ENCODE results near the gene IRF8. TPM values are rescaled to one million over a fixed set of nuclear protein-coding genes. Genes with fewer than 3 reads are reported as not detected.
"Not testable (repeated sequence)": the region's sequence is repeated elsewhere in the genome, so short reads cannot be mapped to it uniquely, and the experiment has no call there.

The IRF8 gene
- total RNA-seq, 2 donors from 2014 or later = 5.4 to 22.8 TPM

GRCh38 chr16:85929259-85929721, 30.3 kb downstream of the IRF8 start:
- no peaks in the 10 kb centered on the region for H3K9me3 ChIP-seq (ENCODE audit: control insufficient read depth, low read length, poor library complexity, severe bottlenecking)
- Mint-ChIP-seq H3K36me3 (ENCODE audit: low read depth) (no peaks in the 10 kb centered on the region), H3K27ac (no peak overlapping the region), H3K4me3 (no peak overlapping the region), H3K27me3 (peaks cover 19% of the 10 kb centered on the region), H3K4me1 (peaks cover 13% of the 10 kb centered on the region)
- DNase-seq (no peak), ATAC-seq (no peak)

DNA sequence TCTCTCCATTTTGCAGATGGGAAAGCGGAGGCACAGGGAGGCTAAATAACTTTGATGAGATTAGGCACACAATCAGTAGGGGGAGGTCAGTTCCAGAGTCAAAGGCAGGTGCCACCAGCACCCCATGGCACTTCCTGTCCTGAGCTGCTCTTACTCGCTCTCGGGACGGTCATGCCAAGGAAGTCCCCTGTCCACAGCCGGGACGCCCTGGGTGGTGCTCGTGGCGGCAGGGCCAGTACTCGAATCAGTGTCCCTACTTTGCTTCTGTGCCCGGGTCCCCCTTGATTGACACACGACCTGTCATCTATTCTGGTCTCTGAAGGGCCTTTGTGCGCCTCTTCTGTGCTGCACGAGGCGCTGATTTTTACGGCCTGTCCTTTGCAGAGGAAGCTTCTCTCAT, 31.3 kb downstream of the IRF8 start:
- no peak for DNase-seq
- peaks cover 17% of the 10 kb centered on the region for H3K4me1 Mint-ChIP-seq
- H3K27me3 Mint-ChIP-seq = peaks cover 19% of the 10 kb centered on the region
- ATAC-seq = no peak
- no peaks in the 10 kb centered on the region for H3K9me3 ChIP-seq (ENCODE audit: control insufficient read depth, low read length, poor library complexity, severe bottlenecking)
- no peak overlapping the region for H3K4me3 Mint-ChIP-seq
- no peaks in the 10 kb centered on the region for H3K36me3 Mint-ChIP-seq (ENCODE audit: low read depth)
- H3K27ac Mint-ChIP-seq = peak overlapping the region; percentile 41

DNA sequence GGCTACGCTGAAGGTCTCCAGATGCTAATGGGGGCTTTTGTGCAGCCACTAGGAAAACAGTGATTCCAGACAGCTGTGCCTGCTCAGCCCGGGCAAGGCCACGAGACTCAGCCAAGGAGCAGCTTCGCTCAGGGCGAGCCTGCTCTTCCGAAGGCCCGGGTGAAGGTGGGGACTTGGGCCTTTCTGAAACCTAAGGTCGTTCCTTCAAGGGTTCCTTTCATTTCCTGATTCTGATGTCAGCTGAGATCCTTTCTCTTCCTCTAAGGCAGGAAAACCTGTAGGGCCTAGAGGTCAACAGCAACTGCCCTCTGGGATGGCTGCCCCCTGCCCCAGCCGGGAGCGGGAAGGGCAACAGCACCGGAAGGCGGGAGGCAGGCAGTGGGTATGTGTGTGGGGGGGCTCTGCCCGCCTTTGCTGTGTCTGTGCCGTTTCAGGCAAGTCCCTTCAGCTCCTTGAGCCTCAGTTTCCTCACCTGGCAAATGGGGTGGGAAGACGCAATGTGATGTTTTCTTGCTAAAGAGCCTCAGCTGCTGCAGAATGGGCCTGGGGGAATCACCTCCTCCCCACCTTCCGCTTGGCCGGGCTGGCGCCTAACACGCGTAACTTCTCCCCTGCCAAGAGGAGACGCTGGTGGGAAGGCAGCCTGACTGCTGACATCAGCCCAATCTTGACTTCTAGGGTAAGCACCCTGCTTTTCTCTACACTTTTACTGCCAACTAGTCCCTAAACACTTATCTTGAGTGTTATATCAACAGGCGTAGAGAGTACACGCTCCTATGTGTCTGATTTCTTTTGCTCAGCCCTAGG, 32.8 kb downstream of the IRF8 start:
- no peak for DNase-seq
- Mint-ChIP-seq H3K36me3 (ENCODE audit: low read depth) (no peaks in the 10 kb centered on the region), H3K4me1 (peaks cover 31% of the 10 kb centered on the region), H3K4me3 (no peak overlapping the region), H3K27ac (no peak overlapping the region), H3K27me3 (peaks cover 15% of the 10 kb centered on the region)
- no peaks in the 10 kb centered on the region for H3K9me3 ChIP-seq (ENCODE audit: control insufficient read depth, low read length, poor library complexity, severe bottlenecking)
- no peak for ATAC-seq

GRCh38 chr16:85934210-85934609, 35.2 kb downstream of the IRF8 start:
- peaks cover 8% of the 10 kb centered on the region for H3K27me3 Mint-ChIP-seq
- H3K4me3 Mint-ChIP-seq = peak overlapping the region; percentile 56
- peak overlapping the region; percentile 54 for H3K27ac Mint-ChIP-seq
- DNase-seq = no peak
- peaks cover 32% of the 10 kb centered on the region for H3K4me1 Mint-ChIP-seq
- ATAC-seq = no peak
- no peaks in the 10 kb centered on the region for H3K9me3 ChIP-seq (ENCODE audit: control insufficient read depth, low read length, poor library complexity, severe bottlenecking)
- no peaks in the 10 kb centered on the region for H3K36me3 Mint-ChIP-seq (ENCODE audit: low read depth)

GRCh38 chr16:85935391-85935973, 36.5 kb downstream of the IRF8 start:
- no peaks in the 10 kb centered on the region for H3K9me3 ChIP-seq (ENCODE audit: control insufficient read depth, low read length, poor library complexity, severe bottlenecking)
- H3K36me3 Mint-ChIP-seq (ENCODE audit: low read depth) = no peaks in the 10 kb centered on the region
- no peak for ATAC-seq
- peaks cover 30% of the 10 kb centered on the region for H3K4me1 Mint-ChIP-seq
- no peak for DNase-seq
- peak overlapping the region; percentile 90 for H3K4me3 Mint-ChIP-seq
- H3K27me3 Mint-ChIP-seq = peaks cover under 1% of the 10 kb centered on the region
- H3K27ac Mint-ChIP-seq = peak overlapping the region; percentile 96

- no peaks in the 10 kb centered on the region for H3K9me3 ChIP-seq (ENCODE audit: control insufficient read depth, low read length, poor library complexity, severe bottlenecking)
- H3K27me3 Mint-ChIP-seq = no peaks in the 10 kb centered on the region
- ATAC-seq (peak; percentile 93), DNase-seq (peak in 2 of 3 donors; percentile 14 to 32)
- peaks cover 30% of the 10 kb centered on the region for H3K4me1 Mint-ChIP-seq
- H3K27ac Mint-ChIP-seq = peak overlapping the region; percentile 96
- peak overlapping the region; percentile 90 for H3K4me3 Mint-ChIP-seq
- H3K36me3 Mint-ChIP-seq (ENCODE audit: low read depth) = no peaks in the 10 kb centered on the region
Measured at GRCh38 chr16:85935974-85936760, 37.2 kb downstream of the IRF8 start.

DNA sequence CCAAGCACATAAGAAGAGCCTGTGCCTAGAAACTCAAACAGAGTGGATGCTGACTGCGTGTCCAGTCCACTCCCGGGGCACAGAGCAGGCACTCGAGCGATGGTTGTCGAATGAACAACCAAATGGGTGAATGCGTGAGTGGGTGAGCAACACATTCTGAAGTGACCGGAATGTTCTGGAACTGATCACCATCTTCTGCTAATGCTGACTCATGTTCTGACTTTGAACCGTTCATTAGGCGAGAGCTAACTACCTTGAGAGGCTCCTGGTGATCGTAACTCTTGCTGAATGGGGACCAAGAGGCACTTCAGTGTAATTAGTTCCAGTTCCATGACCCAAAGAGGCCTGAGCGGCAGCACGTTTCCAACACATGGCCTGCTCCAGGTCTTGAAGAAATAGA, 37.9 kb downstream of the IRF8 start:
- DNase-seq (no peak), ATAC-seq (no peak)
- Mint-ChIP-seq H3K27me3 (no peaks in the 10 kb centered on the region), H3K4me3 (peak overlapping the region; percentile 90), H3K27ac (peak overlapping the region; percentile 96), H3K36me3 (ENCODE audit: low read depth) (no peaks in the 10 kb centered on the region), H3K4me1 (peaks cover 30% of the 10 kb centered on the region)
- no peaks in the 10 kb centered on the region for H3K9me3 ChIP-seq (ENCODE audit: control insufficient read depth, low read length, poor library complexity, severe bottlenecking)

- DNase-seq (no peak), ATAC-seq (no peak)
- Mint-ChIP-seq H3K27ac (no peak overlapping the region), H3K36me3 (ENCODE audit: low read depth) (no peaks in the 10 kb centered on the region), H3K27me3 (peaks cover 9% of the 10 kb centered on the region), H3K4me3 (no peak overlapping the region), H3K4me1 (peaks cover 31% of the 10 kb centered on the region)
- no peaks in the 10 kb centered on the region for H3K9me3 ChIP-seq (ENCODE audit: control insufficient read depth, low read length, poor library complexity, severe bottlenecking)
Measured at GRCh38 chr16:85940214-85940613, 41.3 kb downstream of the IRF8 start.

- peaks cover 20% of the 10 kb centered on the region for H3K27me3 Mint-ChIP-seq
- no peak overlapping the region for H3K27ac Mint-ChIP-seq
- ATAC-seq (no peak), DNase-seq (no peak)
- H3K4me1 Mint-ChIP-seq = peaks cover 19% of the 10 kb centered on the region
- no peaks in the 10 kb centered on the region for H3K9me3 ChIP-seq (ENCODE audit: control insufficient read depth, low read length, poor library complexity, severe bottlenecking)
- H3K4me3 Mint-ChIP-seq = no peak overlapping the region
- H3K36me3 Mint-ChIP-seq (ENCODE audit: low read depth) = no peaks in the 10 kb centered on the region
Measured at GRCh38 chr16:85941863-85942644, 43.1 kb downstream of the IRF8 start.

DNA sequence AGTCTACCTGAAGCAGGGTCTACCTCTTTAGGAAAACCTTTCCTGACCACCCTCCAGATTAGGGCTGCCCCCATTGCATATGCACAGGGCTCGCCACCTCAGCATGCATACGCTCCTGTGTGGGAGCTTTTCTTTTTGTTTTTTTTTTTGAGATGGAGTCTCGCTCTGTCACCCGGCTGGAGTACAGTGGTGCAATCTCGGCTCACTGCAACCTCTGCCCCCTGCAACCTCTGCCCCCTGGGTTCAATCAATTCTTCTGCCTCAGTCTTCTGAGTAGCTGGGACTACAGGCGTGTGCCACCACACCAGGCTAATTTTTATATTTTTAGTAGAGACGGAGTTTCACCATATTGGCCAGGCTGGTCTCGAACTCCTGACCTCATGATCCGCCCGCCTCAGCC, 43.7 kb downstream of the IRF8 start:
- not testable (repeated sequence) for DNase-seq; ATAC-seq; H3K9me3 ChIP-seq (ENCODE audit: control insufficient read depth, low read length, poor library complexity, severe bottlenecking); H3K4me3 Mint-ChIP-seq; H3K27ac Mint-ChIP-seq; H3K36me3 Mint-ChIP-seq (ENCODE audit: low read depth)
- H3K4me1 Mint-ChIP-seq = peaks cover 17% of the 10 kb centered on the region
- H3K27me3 Mint-ChIP-seq = peaks cover 22% of the 10 kb centered on the region

DNA sequence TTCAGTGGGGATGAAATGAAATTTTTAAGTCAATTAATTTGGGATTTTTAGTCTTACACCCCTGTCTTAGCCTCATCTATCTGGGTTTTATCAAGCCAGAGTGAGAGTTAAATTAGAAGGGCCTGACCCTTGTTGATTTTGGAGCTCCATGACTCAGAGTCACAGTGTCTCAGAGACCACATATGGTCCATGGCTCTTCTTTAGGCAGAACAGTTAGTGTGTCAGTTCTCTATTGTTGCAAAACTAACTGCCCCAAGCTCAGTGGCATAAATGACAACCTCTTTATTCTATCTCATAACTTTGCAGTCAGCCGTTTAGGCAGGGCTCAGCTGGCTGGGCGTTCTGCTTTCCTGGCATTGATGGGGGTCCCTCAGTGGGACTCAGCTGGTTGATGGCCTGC, 44.7 kb downstream of the IRF8 start:
- H3K36me3 Mint-ChIP-seq (ENCODE audit: low read depth) = peaks cover 2% of the 10 kb centered on the region
- H3K4me1 Mint-ChIP-seq = peaks cover 20% of the 10 kb centered on the region
- no peak overlapping the region for H3K27ac Mint-ChIP-seq
- ATAC-seq = no peak
- H3K9me3 ChIP-seq (ENCODE audit: control insufficient read depth, low read length, poor library complexity, severe bottlenecking) = no peaks in the 10 kb centered on the region
- DNase-seq = no peak
- peaks cover 22% of the 10 kb centered on the region for H3K27me3 Mint-ChIP-seq
- no peak overlapping the region for H3K4me3 Mint-ChIP-seq

DNA sequence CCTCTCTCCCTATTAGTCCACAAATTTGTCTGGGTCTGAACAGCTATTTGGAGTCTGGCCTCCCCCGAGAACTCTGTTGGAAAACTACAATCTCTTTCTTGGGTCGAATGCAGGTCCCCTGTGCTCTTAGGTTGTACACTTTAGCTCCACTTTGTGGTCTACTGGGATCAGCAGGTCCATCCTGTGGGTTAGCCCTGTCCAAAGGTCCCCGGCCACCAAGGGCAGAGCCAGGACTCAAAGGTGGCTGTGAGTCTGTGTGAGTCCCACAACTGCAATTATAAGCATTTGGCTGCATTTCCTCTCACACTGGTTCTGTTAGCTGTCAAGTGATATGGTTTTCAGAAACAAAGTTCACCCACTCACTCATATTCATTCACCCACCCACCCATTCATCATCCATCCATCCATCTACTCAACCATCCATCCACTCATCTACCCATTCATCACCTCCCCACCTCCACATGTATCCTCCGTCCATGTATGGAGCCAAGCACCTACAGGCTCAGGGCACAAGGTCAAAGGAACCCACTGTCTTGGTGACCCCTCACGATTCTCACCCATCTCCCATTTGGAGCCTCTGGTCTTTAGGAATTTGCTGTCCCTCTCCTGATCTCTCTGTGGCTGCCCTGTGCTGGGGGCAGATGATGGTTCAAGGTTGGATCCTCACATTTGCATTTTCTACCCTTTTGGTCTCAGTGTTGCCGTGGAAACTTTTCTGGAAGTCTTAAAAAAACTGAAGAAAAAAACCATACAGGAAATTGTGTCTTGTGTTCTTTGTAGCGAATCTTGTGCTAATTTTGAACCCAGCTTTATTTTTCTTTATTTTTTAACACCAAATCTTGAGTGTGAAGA, 45.8 kb downstream of the IRF8 start:
- Mint-ChIP-seq H3K4me3 (peak overlapping the region; percentile 36), H3K27ac (peak overlapping the region; percentile 25), H3K36me3 (ENCODE audit: low read depth) (peaks cover 2% of the 10 kb centered on the region), H3K27me3 (peaks cover 22% of the 10 kb centered on the region), H3K4me1 (peaks cover 20% of the 10 kb centered on the region)
- no peak for DNase-seq
- ATAC-seq = no peak
- H3K9me3 ChIP-seq (ENCODE audit: control insufficient read depth, low read length, poor library complexity, severe bottlenecking) = no peaks in the 10 kb centered on the region

All from T-helper 17 cell (primary cell).